SW480 (cell line): ENCODE data around the gene MAB21L3.

ENCODE experiments used
- DNase-seq: peaks from one replicate; pipeline ENCODE4 v3.0.0-alpha.2; 2016; ENCODE audit warnings: low spot score

The MAB21L3 gene

GRCh38 chr1:116166011-116166571 lies 54.9 kb downstream of the MAB21L3 start:
- DNase-seq, result no peak

GRCh38 chr1:116166655-116167054 lies 55.5 kb downstream of the MAB21L3 start:
- no peak for DNase-seq

- no peak for DNase-seq
Observed at GRCh38 chr1:116167625-116168276, 56.6 kb downstream of the MAB21L3 start.

GRCh38 chr1:116168277-116169032 lies 57.3 kb downstream of the MAB21L3 start:
- peak; percentile 46 for DNase-seq

- no peak for DNase-seq
Observed at GRCh38 chr1:116169898-116170297, 58.7 kb downstream of the MAB21L3 start.

GRCh38 chr1:116170721-116171589 lies 59.8 kb downstream of the MAB21L3 start:
- DNase-seq, result no peak

GRCh38 chr1:116172666-116173065 lies 61.5 kb downstream of the MAB21L3 start:
- no peak for DNase-seq

- DNase-seq, result no peak
Observed at GRCh38 chr1:116175611-116176010, 64.4 kb downstream of the MAB21L3 start.

GRCh38 chr1:116176306-116176789 lies 65.1 kb downstream of the MAB21L3 start:
- DNase-seq, result no peak

GRCh38 chr1:116177861-116178260 lies 66.7 kb downstream of the MAB21L3 start:
- no peak for DNase-seq

GRCh38 chr1:116178837-116179236 lies 67.6 kb downstream of the MAB21L3 start:
- no peak for DNase-seq

- peak; percentile 48 for DNase-seq
Observed at GRCh38 chr1:116179419-116179818, 68.2 kb downstream of the MAB21L3 start.

GRCh38 chr1:116179964-116180363 lies 68.8 kb downstream of the MAB21L3 start:
- no peak for DNase-seq

GRCh38 chr1:116182019-116182714 lies 71.0 kb downstream of the MAB21L3 start:
- no peak for DNase-seq
